ENCODE results near the gene ASS1.
"Not testable (repeated sequence)": the region's sequence is repeated elsewhere in the genome, so short reads cannot be mapped to it uniquely, and the experiment has no call there.

ASS1 gene

DNA sequence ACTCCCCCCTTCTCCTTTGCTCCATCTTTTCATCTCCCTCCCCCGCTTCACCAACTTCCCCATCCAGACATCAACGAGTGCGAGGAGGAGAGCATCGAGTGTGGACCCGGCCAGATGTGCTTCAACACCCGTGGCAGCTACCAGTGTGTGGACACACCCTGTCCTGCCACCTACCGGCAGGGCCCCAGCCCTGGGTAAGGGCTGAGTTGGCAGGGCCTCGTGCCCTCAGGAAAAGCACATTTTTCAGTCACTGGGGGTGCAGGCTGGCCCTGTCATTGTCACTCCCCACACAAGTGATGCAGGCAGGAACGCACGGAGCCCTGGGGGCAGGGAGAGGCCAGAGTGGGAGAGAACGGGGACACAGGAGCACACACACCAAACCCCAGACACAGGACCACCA lies 12.4 kb upstream of the ASS1 start:
- Histone ChIP-seq H3K9me3 (no peaks in the 10 kb centered on the region), H3K36me3 (no peaks in the 10 kb centered on the region), H3K4me1 (ENCODE audit: control insufficient read depth in 1 of 2, insufficient read depth in 1 of 2, low read depth in 1 of 2, low read length in 1 of 2) (no peaks in the 10 kb centered on the region), H3K27ac (no peak overlapping the region), H3K4me3 (ENCODE audit: low read depth in 1 of 2, low read length in 1 of 2) (no peak overlapping the region), H3K27me3 (peaks cover 63% of the 10 kb centered on the region)
- TF ChIP-seq, protein P1, sequence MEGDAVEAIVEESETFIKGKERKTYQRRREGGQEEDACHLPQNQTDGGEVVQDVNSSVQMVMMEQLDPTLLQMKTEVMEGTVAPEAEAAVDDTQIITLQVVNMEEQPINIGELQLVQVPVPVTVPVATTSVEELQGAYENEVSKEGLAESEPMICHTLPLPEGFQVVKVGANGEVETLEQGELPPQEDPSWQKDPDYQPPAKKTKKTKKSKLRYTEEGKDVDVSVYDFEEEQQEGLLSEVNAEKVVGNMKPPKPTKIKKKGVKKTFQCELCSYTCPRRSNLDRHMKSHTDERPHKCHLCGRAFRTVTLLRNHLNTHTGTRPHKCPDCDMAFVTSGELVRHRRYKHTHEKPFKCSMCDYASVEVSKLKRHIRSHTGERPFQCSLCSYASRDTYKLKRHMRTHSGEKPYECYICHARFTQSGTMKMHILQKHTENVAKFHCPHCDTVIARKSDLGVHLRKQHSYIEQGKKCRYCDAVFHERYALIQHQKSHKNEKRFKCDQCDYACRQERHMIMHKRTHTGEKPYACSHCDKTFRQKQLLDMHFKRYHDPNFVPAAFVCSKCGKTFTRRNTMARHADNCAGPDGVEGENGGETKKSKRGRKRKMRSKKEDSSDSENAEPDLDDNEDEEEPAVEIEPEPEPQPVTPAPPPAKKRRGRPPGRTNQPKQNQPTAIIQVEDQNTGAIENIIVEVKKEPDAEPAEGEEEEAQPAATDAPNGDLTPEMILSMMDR (IDR thresholded peaks at IDR 0.05): no peak

DNA sequence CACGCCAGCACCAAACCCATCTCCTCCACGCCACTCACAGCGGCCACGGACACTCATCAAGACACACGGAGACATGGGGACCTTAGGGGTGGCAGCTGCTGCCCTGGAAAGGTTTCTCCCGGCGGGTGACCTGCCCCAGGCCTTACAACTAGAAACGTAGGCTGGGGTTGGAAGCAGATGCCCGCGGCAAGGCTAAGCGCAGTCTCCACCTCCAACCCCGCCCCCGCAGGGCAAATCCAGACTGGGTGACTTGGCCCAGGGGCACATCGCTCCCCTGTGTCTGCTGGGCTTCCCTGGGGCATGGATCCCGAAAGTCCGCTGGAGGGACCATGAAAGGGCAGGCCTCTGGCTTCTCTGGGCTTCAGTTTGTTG lies 12.0 kb upstream of the ASS1 start:
- Histone ChIP-seq H3K27ac (no peak overlapping the region), H3K4me3 (ENCODE audit: low read depth in 1 of 2, low read length in 1 of 2) (no peak overlapping the region), H3K9me3 (no peaks in the 10 kb centered on the region), H3K4me1 (ENCODE audit: control insufficient read depth in 1 of 2, insufficient read depth in 1 of 2, low read depth in 1 of 2, low read length in 1 of 2) (no peaks in the 10 kb centered on the region), H3K36me3 (no peaks in the 10 kb centered on the region), H3K27me3 (peaks cover 65% of the 10 kb centered on the region)
- TF ChIP-seq, protein P1 (IDR thresholded peaks at IDR 0.05): no peak

DNA sequence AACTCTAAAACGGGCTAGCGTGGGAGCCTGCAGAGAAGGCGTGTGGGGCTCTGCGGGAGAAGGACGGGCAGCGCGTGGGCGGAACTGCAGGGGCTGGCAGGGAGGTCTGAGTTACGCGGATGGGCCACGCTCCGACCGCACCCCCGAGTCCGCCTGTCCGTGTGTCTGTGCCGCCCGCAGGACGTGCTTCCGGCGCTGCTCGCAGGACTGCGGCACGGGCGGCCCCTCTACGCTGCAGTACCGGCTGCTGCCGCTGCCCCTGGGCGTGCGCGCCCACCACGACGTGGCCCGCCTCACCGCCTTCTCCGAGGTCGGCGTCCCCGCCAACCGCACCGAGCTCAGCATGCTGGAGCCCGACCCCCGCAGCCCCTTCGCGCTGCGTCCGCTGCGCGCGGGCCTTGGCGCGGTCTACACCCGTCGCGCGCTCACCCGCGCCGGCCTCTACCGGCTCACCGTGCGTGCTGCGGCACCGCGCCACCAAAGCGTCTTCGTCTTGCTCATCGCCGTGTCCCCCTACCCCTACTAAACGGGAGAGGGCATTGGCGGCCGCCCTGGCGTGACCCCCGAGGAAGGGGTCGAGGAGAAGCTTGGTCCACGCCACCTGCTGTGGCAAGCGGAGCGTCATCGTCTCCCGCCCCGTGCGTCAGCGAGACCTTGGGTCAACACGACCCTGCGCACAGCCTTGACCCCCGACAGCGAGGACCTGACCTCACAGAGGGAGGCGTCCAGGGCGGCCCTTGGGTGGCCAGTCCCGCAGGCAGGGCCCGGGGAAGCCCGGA lies 11.4 kb upstream of the ASS1 start:
- TF ChIP-seq, protein P1 (IDR thresholded peaks at IDR 0.05): no peak
- no peaks in the 10 kb centered on the region for H3K4me1 ChIP-seq (ENCODE audit: control insufficient read depth in 1 of 2, insufficient read depth in 1 of 2, low read depth in 1 of 2, low read length in 1 of 2)
- H3K9me3 ChIP-seq: no peaks in the 10 kb centered on the region
- no peak overlapping the region for H3K27ac ChIP-seq
- peaks cover 70% of the 10 kb centered on the region for H3K27me3 ChIP-seq
- no peaks in the 10 kb centered on the region for H3K36me3 ChIP-seq
- H3K4me3 ChIP-seq (ENCODE audit: low read depth in 1 of 2, low read length in 1 of 2): no peak overlapping the region

DNA sequence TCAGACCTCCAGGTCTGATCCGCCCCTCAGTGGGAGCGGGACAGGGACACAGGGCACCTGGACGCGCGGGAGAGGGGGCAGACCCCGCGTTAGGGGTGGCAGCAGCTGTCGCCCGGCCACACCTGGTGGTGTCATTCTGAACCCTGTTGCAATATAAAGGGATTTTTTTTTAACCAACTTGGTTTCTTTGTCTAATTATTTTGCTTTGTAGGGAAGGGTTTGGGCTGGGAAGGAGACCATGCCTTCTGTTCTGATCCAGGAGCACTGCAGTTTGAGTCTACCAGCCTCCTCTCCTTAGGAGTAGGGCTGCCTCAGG lies 10.9 kb upstream of the ASS1 start:
- Histone ChIP-seq H3K36me3 (no peaks in the 10 kb centered on the region), H3K27me3 (peaks cover 76% of the 10 kb centered on the region), H3K4me3 (ENCODE audit: low read depth in 1 of 2, low read length in 1 of 2) (no peak overlapping the region), H3K27ac (no peak overlapping the region), H3K9me3 (no peaks in the 10 kb centered on the region), H3K4me1 (ENCODE audit: control insufficient read depth in 1 of 2, insufficient read depth in 1 of 2, low read depth in 1 of 2, low read length in 1 of 2) (no peaks in the 10 kb centered on the region)
- TF ChIP-seq, protein P1 (IDR thresholded peaks at IDR 0.05): no peak

DNA sequence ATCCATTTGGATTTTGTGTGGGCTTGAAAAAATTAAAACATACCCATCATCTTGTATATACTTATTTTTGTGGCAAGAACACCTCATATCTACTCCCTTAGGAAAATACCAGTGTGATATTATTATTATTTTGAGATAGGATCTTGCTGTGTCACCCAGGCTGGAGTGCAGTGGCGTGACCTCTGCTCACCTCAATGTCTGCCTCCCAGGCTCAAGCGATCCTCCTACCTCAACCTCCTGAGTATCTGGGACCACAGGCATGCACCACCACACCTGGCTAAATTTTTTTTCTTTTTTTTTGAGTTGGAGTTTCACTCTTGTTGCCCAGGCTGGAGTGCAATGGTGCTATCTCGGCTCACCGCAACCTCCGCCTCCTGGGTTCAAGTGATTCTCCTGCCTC lies 10.1 kb upstream of the ASS1 start:
- H3K4me3 ChIP-seq (ENCODE audit: low read depth in 1 of 2, low read length in 1 of 2); H3K36me3 ChIP-seq; H3K27ac ChIP-seq; H3K9me3 ChIP-seq; H3K4me1 ChIP-seq (ENCODE audit: control insufficient read depth in 1 of 2, insufficient read depth in 1 of 2, low read depth in 1 of 2, low read length in 1 of 2): not testable (repeated sequence)
- H3K27me3 ChIP-seq: peaks cover 76% of the 10 kb centered on the region

DNA sequence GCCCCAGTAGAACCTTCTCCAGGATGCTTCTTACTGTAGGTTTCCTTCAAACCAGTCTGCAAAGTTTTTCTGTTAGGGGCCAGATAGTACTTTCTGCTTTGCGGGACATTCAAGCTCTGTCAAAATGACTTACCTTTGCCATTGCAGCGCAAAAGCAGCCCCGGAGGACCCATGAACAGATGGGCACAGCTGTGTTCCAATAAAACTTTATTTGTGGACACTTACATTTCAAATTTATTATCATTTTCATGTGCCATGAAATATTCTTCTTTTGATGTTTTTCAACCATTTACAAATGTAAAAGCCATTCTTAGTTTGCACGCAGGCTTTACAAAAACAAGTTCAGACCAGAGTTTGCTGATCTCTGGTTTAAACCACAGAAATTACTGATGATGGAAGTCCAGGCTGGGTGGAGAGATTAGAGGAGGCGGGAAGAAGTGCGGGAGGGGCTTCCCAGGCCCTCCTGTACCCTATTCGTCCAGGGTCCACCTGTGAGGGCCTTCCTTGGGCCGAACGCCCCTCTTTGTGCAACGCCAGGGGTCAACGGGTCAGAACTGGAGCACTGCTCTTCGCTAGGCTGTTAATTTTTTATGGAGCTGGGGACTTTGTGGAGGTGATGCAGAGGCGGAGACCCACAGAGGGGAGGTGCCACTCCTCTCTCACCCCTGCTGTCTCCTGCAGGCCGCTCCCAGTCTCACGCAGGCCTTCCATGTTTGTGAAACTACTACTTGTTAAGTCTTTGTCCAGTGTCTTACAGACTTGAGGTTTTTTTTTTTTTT lies 7.6 kb upstream of the ASS1 start:
- no peaks in the 10 kb centered on the region for H3K4me1 ChIP-seq (ENCODE audit: control insufficient read depth in 1 of 2, insufficient read depth in 1 of 2, low read depth in 1 of 2, low read length in 1 of 2)
- H3K27ac ChIP-seq: no peak overlapping the region
- H3K9me3 ChIP-seq: no peaks in the 10 kb centered on the region
- TF ChIP-seq, protein P1 (IDR thresholded peaks at IDR 0.05): no peak
- no peaks in the 10 kb centered on the region for H3K36me3 ChIP-seq
- no peak overlapping the region for H3K4me3 ChIP-seq (ENCODE audit: low read depth in 1 of 2, low read length in 1 of 2)
- H3K27me3 ChIP-seq: peaks cover 64% of the 10 kb centered on the region
